Mesenchymal stem cell (in vitro differentiated cells and primary cell): ENCODE measurements around the gene OR1F1.
A peak's percentile ranks its signal among the peaks of the same experiment; 100 is the strongest.

ENCODE experiments used
- DNase-seq: peaks from one replicate; pipeline ENCODE4 v3.0.0-alpha.2; 2013
- H2AFZ ChIP-seq: one replicate; pipeline ENCODE4 v1.6.1; 2013; ENCODE audit warnings: low read depth, mild to moderate bottlenecking, control low read depth, inconsistent platforms, low read length, moderate library complexity
- H2AK5ac ChIP-seq: 2 replicates; pipeline ENCODE4 v1.6.1; 2013; ENCODE audit warnings: low read length, moderate library complexity, mild to moderate bottlenecking, inconsistent platforms; ENCODE audit not compliant: severe bottlenecking
- H2BK120ac ChIP-seq: one replicate; pipeline ENCODE4 v1.6.1; 2013; ENCODE audit warnings: low read depth, mild to moderate bottlenecking, inconsistent platforms, low read length, moderate library complexity
- H2BK12ac ChIP-seq, 2 experiments: one replicate each; pipeline ENCODE4 v1.6.1; 2013; ENCODE audit warnings: inconsistent platforms in 2 of 2, low read length in 2 of 2, mild to moderate bottlenecking in 2 of 2, moderate library complexity in 2 of 2, control low read depth in 1 of 2
- H2BK15ac ChIP-seq: one replicate; pipeline ENCODE4 v1.6.1; 2013; ENCODE audit warnings: mild to moderate bottlenecking, low read depth, inconsistent platforms; ENCODE audit not compliant: poor library complexity, severe bottlenecking
- H2BK5ac ChIP-seq: 2 replicates; pipeline ENCODE4 v1.6.1; 2013; ENCODE audit warnings: low read depth, mild to moderate bottlenecking, low read length, control low read depth, inconsistent platforms; ENCODE audit not compliant: poor library complexity, severe bottlenecking
- H3K14ac ChIP-seq, 2 experiments: one replicate each; pipeline ENCODE4 v1.6.1; 2013; ENCODE audit warnings: inconsistent platforms in 2 of 2, low read length in 2 of 2, control low read depth in 1 of 2, mild to moderate bottlenecking in 1 of 2, moderate library complexity in 1 of 2
- H3K18ac ChIP-seq, 2 experiments: one replicate each; pipeline ENCODE4 v1.6.1; 2013; ENCODE audit warnings: inconsistent platforms in 2 of 2, low read length in 2 of 2, control low read depth in 1 of 2, low read depth in 1 of 2, mild to moderate bottlenecking in 1 of 2
- H3K23ac ChIP-seq, 2 experiments: one replicate each; pipeline ENCODE4 v1.6.1; 2013; ENCODE audit warnings: inconsistent platforms in 2 of 2, low read length in 2 of 2, mild to moderate bottlenecking in 2 of 2, moderate library complexity in 2 of 2, control low read depth in 1 of 2
- H3K27ac ChIP-seq: 2 replicates; pipeline ENCODE4 v1.5.1; 2013; ENCODE audit warnings: mild to moderate bottlenecking, moderate library complexity, low read length, control low read depth, inconsistent platforms; ENCODE audit not compliant: poor library complexity, severe bottlenecking
- H3K27me3 ChIP-seq, 2 experiments: 2 replicates each; pipeline versions ENCODE4 v1.6.1 to v1.7.0; 2013; ENCODE audit warnings: low read length in 2 of 2, mild to moderate bottlenecking in 2 of 2, moderate library complexity in 2 of 2, control low read depth in 1 of 2, inconsistent platforms in 1 of 2; ENCODE audit not compliant: control insufficient read depth in 1 of 2, insufficient read depth in 1 of 2
- H3K36me3 ChIP-seq, 2 experiments: 2 replicates each; pipeline versions ENCODE4 v1.6.1 to v1.7.0; 2013; ENCODE audit warnings: low read length in 2 of 2, control low read depth in 1 of 2, inconsistent platforms in 1 of 2, low read depth in 1 of 2, mild to moderate bottlenecking in 1 of 2; ENCODE audit not compliant: insufficient read depth in 2 of 2, control insufficient read depth in 1 of 2
- H3K4ac ChIP-seq, 2 experiments: one replicate each; pipeline ENCODE4 v1.6.1; 2013; ENCODE audit warnings: inconsistent platforms in 2 of 2, low read length in 2 of 2, mild to moderate bottlenecking in 2 of 2, moderate library complexity in 2 of 2, control low read depth in 1 of 2, low read depth in 1 of 2
- H3K4me1 ChIP-seq: 2 replicates; pipeline ENCODE4 v1.6.1; 2013; ENCODE audit warnings: low read depth, low read length, control low read depth; ENCODE audit not compliant: control insufficient read depth, insufficient read depth
- H3K4me2 ChIP-seq: 2 replicates; pipeline ENCODE4 v1.6.1; 2013; ENCODE audit warnings: low read length, mild to moderate bottlenecking, inconsistent platforms; ENCODE audit not compliant: poor library complexity, severe bottlenecking
- H3K4me3 ChIP-seq, 2 experiments: 2 replicates each; pipeline versions ENCODE4 v1.5.1 to v1.7.0; 2013; ENCODE audit warnings: low read length in 2 of 2, mild to moderate bottlenecking in 2 of 2, control low read depth in 1 of 2, low read depth in 1 of 2; ENCODE audit not compliant: insufficient read depth in 1 of 2
- H3K79me1 ChIP-seq: replicated peaks from 2 replicates; pipeline ENCODE4 v1.6.1; 2013; ENCODE audit warnings: mild to moderate bottlenecking, control low read depth, low read length, inconsistent platforms; ENCODE audit not compliant: poor library complexity, severe bottlenecking
- H3K9ac ChIP-seq: 2 replicates; pipeline ENCODE4 v1.7.0; 2013; ENCODE audit warnings: mild to moderate bottlenecking, low read length, moderate library complexity
- H3K9me3 ChIP-seq: 2 replicates; pipeline ENCODE4 v1.7.0; 2013; ENCODE audit warnings: mild to moderate bottlenecking, low read length; ENCODE audit not compliant: control insufficient read depth
- H4K8ac ChIP-seq: one replicate; pipeline ENCODE4 v1.6.1; 2013; ENCODE audit warnings: inconsistent platforms, mild to moderate bottlenecking, low read length, moderate library complexity
- H4K91ac ChIP-seq: one replicate; pipeline ENCODE4 v1.6.1; 2013; ENCODE audit warnings: mild to moderate bottlenecking, low read length, inconsistent platforms
- WGBS: methylation state at CpG from one replicate; pipeline ENCODE4 v1.1.7; 2013; ENCODE audit warnings: mixed read lengths; 5-methylcytosine and 5-hydroxymethylcytosine counted together

OR1F1 gene

GRCh38 chr16:3140603-3141427 lies 47.2 kb upstream of the OR1F1 start:
- Histone ChIP-seq H2AK5ac (no peak overlapping the region), H3K4ac (no peak overlapping the region), H3K14ac (no peak overlapping the region), H2BK5ac (no peak overlapping the region), H3K79me1 (peaks cover 12% of the 10 kb centered on the region), H2BK15ac (no peak overlapping the region), H3K4me1 (peaks cover 19% of the 10 kb centered on the region), H3K27me3 (no peaks in the 10 kb centered on the region), H3K9ac (no peak overlapping the region), H3K9me3 (no peaks in the 10 kb centered on the region), H3K36me3 (peaks cover 40 to 56% of the 10 kb centered on the region in 2 experiments), H3K4me3 (no peak overlapping the region), H3K4me2 (no peak overlapping the region), H3K23ac (no peak overlapping the region), H4K8ac (no peak overlapping the region), H3K27ac (no peak overlapping the region), H2BK120ac (no peak overlapping the region), H3K18ac (no peak overlapping the region), H4K91ac (no peak overlapping the region), H2AFZ (no peak overlapping the region), H2BK12ac (no peak overlapping the region)
- 97% methylated on average over 69 of the region's 69 CpGs for WGBS
- no peak for DNase-seq

- peaks cover 40 to 56% of the 10 kb centered on the region in 2 experiments for H3K36me3 ChIP-seq
- no peak overlapping the region for H3K23ac ChIP-seq
- H3K4me3 ChIP-seq = no peak overlapping the region
- no peak overlapping the region for H3K4me2 ChIP-seq
- no peak for DNase-seq
- H4K91ac ChIP-seq = no peak overlapping the region
- no peak overlapping the region for H2BK120ac ChIP-seq
- 96% methylated on average over 23 of the region's 23 CpGs for WGBS
- no peak overlapping the region for H2AK5ac ChIP-seq
- H2BK12ac ChIP-seq = no peak overlapping the region
- no peak overlapping the region for H3K27ac ChIP-seq
- peaks cover 12% of the 10 kb centered on the region for H3K79me1 ChIP-seq
- no peak overlapping the region for H3K4ac ChIP-seq
- H3K27me3 ChIP-seq = no peaks in the 10 kb centered on the region
- peaks cover 19% of the 10 kb centered on the region for H3K4me1 ChIP-seq
- H2AFZ ChIP-seq = no peak overlapping the region
- no peak overlapping the region for H4K8ac ChIP-seq
- H2BK15ac ChIP-seq = no peak overlapping the region
- H3K9me3 ChIP-seq = no peaks in the 10 kb centered on the region
- no peak overlapping the region for H3K9ac ChIP-seq
- H2BK5ac ChIP-seq = no peak overlapping the region
- H3K14ac ChIP-seq = no peak overlapping the region
- no peak overlapping the region for H3K18ac ChIP-seq
These were observed 46.2 kb upstream of the OR1F1 start for GRCh38 chr16:3141781-3142311.

- Histone ChIP-seq H3K4me2 (no peak overlapping the region), H4K91ac (no peak overlapping the region), H3K4me3 (no peak overlapping the region), H3K27ac (no peak overlapping the region), H2BK12ac (no peak overlapping the region), H3K14ac (no peak overlapping the region), H3K27me3 (no peaks in the 10 kb centered on the region), H2BK15ac (no peak overlapping the region), H3K18ac (no peak overlapping the region), H3K4me1 (peaks cover 19% of the 10 kb centered on the region), H2AFZ (no peak overlapping the region), H3K79me1 (peaks cover 7% of the 10 kb centered on the region), H3K36me3 (peaks cover 40 to 52% of the 10 kb centered on the region in 2 experiments), H2BK120ac (no peak overlapping the region), H2AK5ac (no peak overlapping the region), H2BK5ac (no peak overlapping the region), H3K9ac (no peak overlapping the region), H3K23ac (no peak overlapping the region), H3K4ac (no peak overlapping the region), H4K8ac (no peak overlapping the region), H3K9me3 (no peaks in the 10 kb centered on the region)
- WGBS = 92% methylated on average over 22 of the region's 22 CpGs
- no peak for DNase-seq
These were observed 45.7 kb upstream of the OR1F1 start for GRCh38 chr16:3142327-3142726.

DNA sequence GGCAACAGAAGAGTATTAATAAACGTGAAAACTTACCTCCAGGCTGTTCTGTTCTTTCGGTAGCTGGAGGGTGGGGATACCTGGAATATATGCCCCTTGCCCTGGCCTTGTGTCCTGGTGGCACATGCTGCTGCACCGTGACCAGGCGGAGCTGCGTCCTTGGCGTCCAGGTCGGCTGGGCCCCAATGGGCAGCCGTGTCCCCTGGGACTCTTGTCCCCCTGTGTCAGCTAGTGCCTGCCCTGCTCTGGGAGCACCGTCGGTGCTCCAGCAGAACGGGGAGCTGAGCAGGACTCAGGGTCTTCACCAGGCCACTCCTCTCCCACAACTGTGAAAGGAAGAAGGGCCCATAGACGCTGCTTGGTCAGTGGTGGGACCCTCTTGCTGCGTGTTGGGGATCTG lies 45.2 kb upstream of the OR1F1 start:
- peaks cover 19% of the 10 kb centered on the region for H3K4me1 ChIP-seq
- H2BK15ac ChIP-seq = no peak overlapping the region
- H3K23ac ChIP-seq = no peak overlapping the region
- H3K14ac ChIP-seq = no peak overlapping the region
- DNase-seq = no peak
- no peak overlapping the region for H2AFZ ChIP-seq
- peaks cover 37 to 48% of the 10 kb centered on the region in 2 experiments for H3K36me3 ChIP-seq
- H3K27me3 ChIP-seq = no peaks in the 10 kb centered on the region
- no peak overlapping the region for H3K9ac ChIP-seq
- H2BK5ac ChIP-seq = no peak overlapping the region
- no peak overlapping the region for H3K18ac ChIP-seq
- peak overlapping the region; percentile 33 for H4K8ac ChIP-seq
- H3K4me2 ChIP-seq = no peak overlapping the region
- H3K79me1 ChIP-seq = peaks cover 4% of the 10 kb centered on the region
- H2AK5ac ChIP-seq = no peak overlapping the region
- no peak overlapping the region for H4K91ac ChIP-seq
- H3K4me3 ChIP-seq = no peak overlapping the region
- no peak overlapping the region for H2BK120ac ChIP-seq
- no peaks in the 10 kb centered on the region for H3K9me3 ChIP-seq
- no peak overlapping the region for H3K27ac ChIP-seq
- H2BK12ac ChIP-seq = no peak overlapping the region
- H3K4ac ChIP-seq = no peak overlapping the region
- WGBS = 91% methylated on average over 13 of the region's 13 CpGs
